Subcutaneous adipose tissue (tissue), 4 donors: ENCODE measurements around the gene KLHL14. TPM values are rescaled to one million over a fixed set of nuclear protein-coding genes. Genes with fewer than 3 reads are reported as not detected.

Experiments used
- total RNA-seq, 4 donors: library from RNA; depleted of rRNA; stranded (reverse); fragments of >200 nt; gene quantifications; one replicate each; pipeline ENCODE4 v1.1.0, GENCODE V29; 2016
- TF ChIP-seq, protein P1 (sequence below): fragments of 450-650 bp; IDR thresholded peaks from one replicate; pipeline ENCODE4 v1.5.1; 2016; ENCODE audit warnings: low read depth, mild to moderate bottlenecking, control low read depth, antibody characterized with exemption, moderate library complexity

Gene KLHL14, protein sequence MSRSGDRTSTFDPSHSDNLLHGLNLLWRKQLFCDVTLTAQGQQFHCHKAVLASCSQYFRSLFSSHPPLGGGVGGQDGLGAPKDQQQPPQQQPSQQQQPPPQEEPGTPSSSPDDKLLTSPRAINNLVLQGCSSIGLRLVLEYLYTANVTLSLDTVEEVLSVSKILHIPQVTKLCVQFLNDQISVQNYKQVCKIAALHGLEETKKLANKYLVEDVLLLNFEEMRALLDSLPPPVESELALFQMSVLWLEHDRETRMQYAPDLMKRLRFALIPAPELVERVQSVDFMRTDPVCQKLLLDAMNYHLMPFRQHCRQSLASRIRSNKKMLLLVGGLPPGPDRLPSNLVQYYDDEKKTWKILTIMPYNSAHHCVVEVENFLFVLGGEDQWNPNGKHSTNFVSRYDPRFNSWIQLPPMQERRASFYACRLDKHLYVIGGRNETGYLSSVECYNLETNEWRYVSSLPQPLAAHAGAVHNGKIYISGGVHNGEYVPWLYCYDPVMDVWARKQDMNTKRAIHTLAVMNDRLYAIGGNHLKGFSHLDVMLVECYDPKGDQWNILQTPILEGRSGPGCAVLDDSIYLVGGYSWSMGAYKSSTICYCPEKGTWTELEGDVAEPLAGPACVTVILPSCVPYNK
- under 1 TPM in 3 of 4 donors, not detected in 1; 0.16 to 0.38 (median 0.22) TPM for total RNA-seq

DNA sequence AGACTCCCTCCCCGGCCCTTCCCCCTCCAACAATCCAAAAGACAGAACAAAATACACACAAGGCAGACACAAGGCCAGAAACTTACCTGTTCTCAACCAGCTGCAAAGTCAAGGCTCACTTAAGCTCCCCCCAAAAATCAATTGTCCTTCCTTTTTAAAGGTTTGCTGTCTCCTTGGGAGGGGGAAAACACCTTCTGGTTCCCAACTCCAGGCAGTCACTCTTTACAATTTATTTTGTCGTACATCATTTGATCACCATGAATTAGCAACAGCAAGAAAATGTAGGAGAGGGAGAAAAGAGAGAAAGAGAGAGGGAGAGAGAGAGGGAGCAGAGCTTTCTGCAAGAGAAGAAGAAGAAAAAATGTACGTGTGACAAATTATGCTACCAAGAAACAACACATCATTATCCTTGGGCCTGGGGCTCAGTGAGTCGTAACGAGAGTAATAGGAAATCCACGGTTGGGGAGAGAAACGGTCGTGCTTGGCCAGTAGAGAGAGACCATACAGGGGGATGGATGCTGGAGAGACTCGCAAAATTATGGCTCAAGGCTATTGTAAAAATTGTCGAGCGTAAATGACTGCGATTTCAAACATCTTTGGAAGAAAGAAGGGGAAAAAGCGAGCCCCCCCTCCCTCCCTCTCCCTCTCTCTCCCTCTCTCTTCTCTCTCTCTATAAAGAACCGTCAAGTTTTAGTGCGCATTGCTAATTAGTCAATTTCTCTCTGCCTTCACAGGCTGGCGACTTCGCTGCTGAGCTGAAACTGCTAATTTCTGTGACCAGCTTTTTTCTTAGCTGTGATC, at the start of gene KLHL14:
Gene KLHL14 (minus strand): TSS at position 443 of the 801 bp plus-strand sequence. CDS start 2,432 bp downstream, outside the sequence.
- TF ChIP-seq, protein P1, sequence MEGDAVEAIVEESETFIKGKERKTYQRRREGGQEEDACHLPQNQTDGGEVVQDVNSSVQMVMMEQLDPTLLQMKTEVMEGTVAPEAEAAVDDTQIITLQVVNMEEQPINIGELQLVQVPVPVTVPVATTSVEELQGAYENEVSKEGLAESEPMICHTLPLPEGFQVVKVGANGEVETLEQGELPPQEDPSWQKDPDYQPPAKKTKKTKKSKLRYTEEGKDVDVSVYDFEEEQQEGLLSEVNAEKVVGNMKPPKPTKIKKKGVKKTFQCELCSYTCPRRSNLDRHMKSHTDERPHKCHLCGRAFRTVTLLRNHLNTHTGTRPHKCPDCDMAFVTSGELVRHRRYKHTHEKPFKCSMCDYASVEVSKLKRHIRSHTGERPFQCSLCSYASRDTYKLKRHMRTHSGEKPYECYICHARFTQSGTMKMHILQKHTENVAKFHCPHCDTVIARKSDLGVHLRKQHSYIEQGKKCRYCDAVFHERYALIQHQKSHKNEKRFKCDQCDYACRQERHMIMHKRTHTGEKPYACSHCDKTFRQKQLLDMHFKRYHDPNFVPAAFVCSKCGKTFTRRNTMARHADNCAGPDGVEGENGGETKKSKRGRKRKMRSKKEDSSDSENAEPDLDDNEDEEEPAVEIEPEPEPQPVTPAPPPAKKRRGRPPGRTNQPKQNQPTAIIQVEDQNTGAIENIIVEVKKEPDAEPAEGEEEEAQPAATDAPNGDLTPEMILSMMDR, result no peak

DNA sequence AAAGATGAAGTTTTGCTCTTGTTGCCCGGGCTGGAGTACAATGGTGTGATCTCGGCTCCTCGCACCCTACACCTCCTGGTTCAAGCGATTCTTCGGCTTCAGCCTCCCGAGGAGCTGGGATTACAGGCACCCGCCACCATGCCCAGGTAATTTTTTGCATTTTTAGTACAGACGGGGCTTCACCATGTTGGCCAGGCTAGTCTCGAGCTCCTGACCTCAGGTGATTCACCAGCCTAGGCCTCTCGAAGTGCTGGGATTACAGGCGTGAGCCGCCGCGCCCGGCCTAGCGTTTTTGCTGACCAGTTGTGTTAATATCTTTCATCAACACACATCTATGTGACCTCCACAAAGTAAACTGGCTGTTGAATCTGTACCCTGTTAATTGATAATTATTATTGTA, 49.4 kb upstream of the KLHL14 start:
- TF ChIP-seq, protein P1, result no peak

DNA sequence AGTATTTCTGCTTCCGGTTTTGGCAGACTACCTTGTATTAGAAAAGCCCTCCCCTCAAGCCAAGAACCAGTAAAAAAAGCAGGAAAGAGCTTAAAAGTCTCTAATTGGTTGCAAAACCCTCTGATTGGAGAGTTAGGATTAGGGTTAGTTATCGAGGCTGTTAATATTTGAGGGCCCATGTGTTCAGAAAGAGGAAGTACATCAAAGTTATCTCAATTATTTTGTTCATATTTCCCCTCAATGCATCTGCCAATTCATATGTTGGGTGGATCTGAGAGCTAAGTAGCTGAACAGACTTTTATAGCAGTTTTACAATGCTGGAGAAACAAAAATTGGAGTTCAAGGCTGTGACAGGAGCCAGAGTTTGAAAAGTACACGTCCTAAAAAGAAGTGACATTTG, 43.1 kb upstream of the KLHL14 start:
- TF ChIP-seq, protein P1, result no peak

DNA sequence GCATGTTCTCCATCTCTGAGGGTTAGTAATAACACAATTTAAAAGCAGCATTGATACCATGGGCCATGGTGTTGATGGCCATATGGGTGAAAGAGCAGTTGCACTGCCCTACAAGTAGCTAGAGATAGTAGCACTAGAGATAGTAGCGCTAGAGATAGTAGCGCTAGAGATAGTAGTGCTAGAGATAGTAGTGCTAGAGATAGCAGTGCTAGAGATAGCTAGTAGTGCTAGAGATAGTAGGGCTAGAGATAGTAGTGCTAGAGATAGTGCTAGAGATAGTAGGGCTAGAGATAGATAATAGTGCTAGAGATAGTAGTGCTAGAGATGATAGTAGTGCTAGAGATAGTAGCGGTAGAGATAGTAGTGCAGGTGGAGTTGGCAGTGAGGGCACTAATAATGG, 39.5 kb upstream of the KLHL14 start:
- TF ChIP-seq, protein P1, result no peak

DNA sequence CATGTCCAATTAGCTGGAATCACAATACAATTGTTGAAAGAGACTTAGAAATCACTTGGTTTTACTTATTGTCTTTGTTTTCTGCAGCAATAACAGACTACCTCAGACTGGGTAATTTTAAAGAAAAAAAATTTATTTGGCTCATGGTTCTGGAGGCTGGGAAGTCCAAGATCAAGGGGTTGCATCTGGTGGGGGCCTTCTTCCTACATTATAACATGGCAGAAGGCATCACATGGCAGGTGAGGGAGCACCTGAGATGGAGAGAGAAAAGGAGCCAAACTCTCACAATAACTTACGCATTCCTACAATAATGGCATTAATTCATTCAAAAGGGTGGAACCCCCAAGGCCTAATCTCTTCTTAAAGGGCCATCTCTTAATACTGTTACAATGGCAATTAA, 37.5 kb upstream of the KLHL14 start:
- TF ChIP-seq, protein P1, result no peak

DNA sequence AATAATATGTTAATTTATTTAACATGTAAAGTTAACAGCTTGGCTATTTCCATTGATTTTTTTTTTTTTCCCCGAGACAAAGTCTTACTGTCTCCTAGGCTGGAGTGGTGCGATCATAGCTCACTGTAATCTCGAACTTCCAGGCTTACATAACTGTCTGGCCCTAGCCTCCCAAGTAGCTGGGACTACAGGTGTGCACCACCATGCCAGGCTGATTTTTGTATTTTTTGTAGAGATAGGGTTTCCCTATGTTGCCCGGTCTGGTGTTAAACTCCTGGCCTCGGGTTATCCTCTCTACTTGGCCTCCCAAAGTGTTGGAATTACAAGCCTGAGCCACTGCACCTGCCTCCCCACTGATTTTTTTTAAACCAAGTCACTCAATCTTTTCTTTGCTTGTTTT, 32.5 kb upstream of the KLHL14 start:
- TF ChIP-seq, protein P1, result no peak
